Gastroesophageal sphincter (tissue), 3 donors: ENCODE measurements around the gene DDX56.

Experiments
- POLR2A ChIP-seq, 2 donors: fragments of 450-650 bp; IDR thresholded peaks; one replicate each; pipeline ENCODE4 v1.6.1; 2017; ENCODE audit warnings: antibody characterized with exemption in 2 of 2, mild to moderate bottlenecking in 2 of 2, moderate library complexity in 1 of 2
- TF ChIP-seq, protein P1 (sequence below), 4 experiments: fragments of 200-600 bp in 2 of 4; fragments of 450-650 bp in 2 of 4; sonication (generic) in 1 of 4; IDR thresholded peaks; one replicate each; pipeline ENCODE4 v1.5.1; 2017 to 2019; ENCODE audit warnings: antibody characterized with exemption in 4 of 4, mild to moderate bottlenecking in 2 of 4, moderate library complexity in 2 of 4

- TF ChIP-seq POLR2A (IDR thresholded peaks at IDR 0.05): no peak
- TF ChIP-seq, protein P1, sequence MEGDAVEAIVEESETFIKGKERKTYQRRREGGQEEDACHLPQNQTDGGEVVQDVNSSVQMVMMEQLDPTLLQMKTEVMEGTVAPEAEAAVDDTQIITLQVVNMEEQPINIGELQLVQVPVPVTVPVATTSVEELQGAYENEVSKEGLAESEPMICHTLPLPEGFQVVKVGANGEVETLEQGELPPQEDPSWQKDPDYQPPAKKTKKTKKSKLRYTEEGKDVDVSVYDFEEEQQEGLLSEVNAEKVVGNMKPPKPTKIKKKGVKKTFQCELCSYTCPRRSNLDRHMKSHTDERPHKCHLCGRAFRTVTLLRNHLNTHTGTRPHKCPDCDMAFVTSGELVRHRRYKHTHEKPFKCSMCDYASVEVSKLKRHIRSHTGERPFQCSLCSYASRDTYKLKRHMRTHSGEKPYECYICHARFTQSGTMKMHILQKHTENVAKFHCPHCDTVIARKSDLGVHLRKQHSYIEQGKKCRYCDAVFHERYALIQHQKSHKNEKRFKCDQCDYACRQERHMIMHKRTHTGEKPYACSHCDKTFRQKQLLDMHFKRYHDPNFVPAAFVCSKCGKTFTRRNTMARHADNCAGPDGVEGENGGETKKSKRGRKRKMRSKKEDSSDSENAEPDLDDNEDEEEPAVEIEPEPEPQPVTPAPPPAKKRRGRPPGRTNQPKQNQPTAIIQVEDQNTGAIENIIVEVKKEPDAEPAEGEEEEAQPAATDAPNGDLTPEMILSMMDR (IDR thresholded peaks at IDR 0.05): no peak
Measured at GRCh38 chr7:44575054-44575453, 1.3 kb upstream of the DDX56 start.
